Stimulated activated CD8-positive, alpha-beta memory T cell treated with anti-CD3 and anti-CD28 coated beads, Interleukin-2, amount 100 ng/mL, for 48 hours (primary cell): ENCODE data around the gene CCSER2.
"Not testable (repeated sequence)": the region's sequence is repeated elsewhere in the genome, so short reads cannot be mapped to it uniquely, and the experiment has no call there.

ENCODE experiments used
- DNase-seq, 2 donors: peaks; one replicate each; pipeline ENCODE4 v3.0.0-alpha.2; 2020; ENCODE audit warnings: low read depth in 2 of 2

The CCSER2 gene, protein sequence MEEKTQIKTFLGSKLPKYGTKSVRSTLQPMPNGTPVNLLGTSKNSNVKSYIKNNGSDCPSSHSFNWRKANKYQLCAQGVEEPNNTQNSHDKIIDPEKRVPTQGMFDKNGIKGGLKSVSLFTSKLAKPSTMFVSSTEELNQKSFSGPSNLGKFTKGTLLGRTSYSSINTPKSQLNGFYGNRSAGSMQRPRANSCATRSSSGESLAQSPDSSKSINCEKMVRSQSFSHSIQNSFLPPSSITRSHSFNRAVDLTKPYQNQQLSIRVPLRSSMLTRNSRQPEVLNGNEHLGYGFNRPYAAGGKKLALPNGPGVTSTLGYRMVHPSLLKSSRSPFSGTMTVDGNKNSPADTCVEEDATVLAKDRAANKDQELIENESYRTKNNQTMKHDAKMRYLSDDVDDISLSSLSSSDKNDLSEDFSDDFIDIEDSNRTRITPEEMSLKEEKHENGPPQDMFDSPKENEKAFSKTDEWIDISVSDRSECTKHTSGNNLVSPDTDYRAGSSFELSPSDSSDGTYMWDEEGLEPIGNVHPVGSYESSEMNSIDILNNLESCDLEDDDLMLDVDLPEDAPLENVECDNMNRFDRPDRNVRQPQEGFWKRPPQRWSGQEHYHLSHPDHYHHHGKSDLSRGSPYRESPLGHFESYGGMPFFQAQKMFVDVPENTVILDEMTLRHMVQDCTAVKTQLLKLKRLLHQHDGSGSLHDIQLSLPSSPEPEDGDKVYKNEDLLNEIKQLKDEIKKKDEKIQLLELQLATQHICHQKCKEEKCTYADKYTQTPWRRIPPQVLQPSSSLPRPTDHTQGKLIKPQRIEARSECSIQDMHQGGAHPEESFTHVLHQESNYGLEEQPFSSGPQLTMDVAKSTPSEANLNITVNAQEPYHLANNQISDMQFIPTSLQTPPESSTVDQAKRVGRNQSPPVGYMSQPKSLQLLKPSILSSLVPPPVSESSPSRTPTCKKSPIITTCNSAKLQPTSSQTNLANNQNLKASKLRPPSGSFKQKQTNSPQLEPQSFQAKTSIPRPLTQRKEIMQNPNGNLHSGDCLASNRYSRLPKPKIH

DNA sequence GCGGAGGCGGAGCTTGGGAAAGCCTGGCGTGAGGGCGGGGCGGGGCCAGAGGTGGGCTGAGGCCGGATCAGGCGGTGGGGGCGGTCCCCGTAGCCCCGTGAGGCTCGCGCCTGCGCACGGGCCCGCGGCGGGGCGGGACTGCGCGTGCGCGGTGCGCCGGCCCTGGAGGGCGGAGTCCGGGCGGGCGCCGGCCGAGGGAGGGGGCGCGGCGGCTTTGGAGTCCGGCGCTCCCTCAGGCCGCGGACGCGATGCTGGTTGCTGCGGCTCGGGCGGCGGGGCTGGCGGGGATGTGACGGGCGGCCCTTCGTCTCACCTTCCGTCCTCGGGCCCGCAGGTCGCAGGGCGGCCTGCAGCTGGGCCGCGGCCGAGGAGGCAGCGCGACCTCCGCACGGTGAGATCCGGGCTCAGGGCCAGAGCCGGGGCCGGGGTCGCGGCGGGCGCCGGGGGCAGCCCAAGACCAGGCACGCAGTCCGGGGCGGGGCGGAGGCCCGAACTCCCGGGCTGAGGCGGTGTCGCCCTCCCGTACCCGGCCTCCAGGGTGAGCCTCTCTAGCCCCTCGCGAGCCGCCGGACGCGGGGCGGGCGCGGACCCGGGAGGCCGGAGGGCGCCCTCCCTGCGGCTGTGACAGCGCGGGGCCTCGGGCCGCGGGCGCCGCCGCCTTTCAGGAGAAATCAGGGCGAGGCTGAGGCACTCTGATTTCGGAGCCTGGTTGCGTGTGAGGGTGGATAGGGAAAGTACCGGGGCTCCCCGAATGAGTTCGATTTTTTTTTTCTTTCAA, at the start of gene CCSER2:
Gene CCSER2 (plus strand): TSS at position 172 of the 778 bp plus-strand sequence. CDS start 42,464 bp downstream, outside the sequence.
- peak; percentile 98 to 99 for DNase-seq

DNA sequence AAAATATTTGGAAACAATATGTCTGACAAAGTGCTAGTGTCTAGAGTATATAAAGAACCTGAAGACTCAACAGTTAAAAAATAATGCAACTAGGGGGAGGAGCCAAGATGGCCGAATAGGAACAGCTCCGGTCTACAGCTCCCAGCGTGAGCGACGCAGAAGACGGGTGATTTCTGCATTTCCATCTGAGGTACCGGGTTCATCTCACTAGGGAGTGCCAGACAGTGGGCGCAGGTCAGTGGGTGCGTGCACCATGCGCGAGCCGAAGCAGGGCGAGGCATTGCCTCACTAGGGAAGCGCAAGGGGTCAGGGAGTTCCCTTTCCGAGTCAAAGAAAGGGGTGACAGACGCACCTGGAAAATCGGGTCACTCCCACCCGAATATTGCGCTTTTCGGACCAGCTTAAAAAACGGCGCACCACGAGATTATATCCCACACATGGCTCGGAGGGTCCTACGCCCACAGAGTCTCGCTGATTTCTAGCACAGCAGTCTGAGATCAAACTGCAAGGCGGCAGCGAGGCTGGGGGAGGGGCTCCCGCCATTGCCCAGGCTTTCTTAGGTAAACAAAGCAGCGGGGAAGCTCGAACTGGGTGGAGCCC, 48.4 kb upstream of the CCSER2 start:
- DNase-seq = not testable (repeated sequence)

DNA sequence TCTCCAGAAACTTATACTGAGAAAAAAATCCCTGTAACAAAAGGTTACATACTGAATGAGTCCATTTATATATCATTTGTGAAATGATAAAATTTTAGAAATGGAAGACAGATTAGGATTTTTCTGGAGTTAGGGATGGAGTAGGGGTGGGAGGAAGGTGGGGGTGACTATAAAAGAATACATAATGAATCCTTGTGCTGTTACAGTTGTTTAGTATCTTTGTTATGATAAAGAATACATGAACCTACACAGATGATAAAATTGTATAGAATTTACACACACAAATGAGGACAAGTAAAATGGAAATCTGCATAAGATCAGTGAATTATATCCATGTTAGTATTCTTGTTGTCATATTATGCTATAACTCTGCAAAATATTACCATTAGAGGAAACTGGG, 41.7 kb upstream of the CCSER2 start:
- DNase-seq = no peak

DNA sequence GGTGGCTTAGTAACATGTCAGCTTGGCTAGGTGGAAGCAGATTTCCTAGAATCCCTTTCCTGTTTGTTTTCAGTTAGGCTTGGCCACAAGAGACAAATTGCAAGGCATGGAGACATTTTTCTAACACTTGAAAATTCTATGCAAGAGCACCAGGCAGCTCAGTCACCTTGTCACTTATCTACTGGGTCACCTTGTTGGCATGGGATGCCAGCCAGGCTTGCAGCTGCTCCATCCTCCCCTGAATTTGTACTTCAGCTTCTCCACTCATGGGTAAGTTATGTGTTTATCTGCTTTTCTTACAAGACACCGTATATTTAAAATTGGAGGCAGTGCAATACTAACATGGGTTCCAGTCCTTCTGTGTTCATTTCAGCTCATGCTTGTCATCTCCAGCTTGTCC, 40.2 kb upstream of the CCSER2 start:
- no peak for DNase-seq

DNA sequence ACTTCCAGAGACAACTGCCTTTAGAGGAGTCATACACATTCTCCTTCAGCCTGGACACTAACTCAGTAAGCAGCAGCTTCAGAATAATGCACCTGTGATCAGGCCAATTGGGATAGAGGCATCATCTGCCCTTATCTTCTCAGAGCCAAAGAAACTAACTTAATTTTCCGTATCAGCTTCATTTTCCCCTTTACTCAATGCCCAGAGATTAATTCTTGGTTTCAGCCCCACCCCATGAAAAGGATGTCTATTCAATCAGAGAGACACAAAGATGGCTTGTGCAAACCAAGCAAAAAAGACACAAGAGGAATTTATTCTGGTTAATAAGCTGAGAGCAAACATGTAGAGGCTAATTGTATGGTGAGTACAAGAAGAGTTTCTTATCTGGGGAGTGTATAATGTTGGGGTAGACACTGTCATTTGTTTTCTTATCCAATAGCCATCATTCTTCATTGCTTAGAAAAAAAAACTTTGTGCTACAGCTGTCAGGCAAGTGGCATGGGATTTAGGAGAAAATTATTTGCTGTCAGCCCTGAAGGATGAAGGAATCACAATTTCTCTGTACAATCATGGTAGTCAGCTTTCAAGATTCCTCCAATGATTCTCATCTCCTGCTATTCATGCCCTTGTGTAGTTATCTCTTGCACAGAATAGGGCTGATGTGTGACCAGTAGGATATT, 38.7 kb upstream of the CCSER2 start:
- no peak for DNase-seq

DNA sequence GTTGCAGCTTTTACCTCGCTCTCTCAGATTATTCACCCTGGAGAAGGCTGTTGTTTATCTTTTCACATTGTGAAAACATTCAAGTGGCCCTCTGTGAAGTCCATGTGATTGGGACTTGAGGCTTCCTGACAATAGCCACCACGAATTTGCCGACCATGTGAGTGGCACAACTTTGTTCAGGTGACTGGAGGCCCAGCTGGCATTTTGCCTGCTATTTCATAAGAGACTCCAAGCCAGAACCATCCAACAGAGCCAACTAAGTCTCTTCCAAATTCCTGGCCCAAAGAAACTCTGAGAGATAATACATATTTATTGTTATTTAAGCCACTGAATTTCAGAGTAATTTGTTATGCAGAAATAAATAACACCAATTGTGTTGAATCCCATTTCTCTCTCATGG, 38.2 kb upstream of the CCSER2 start:
- DNase-seq = no peak

DNA sequence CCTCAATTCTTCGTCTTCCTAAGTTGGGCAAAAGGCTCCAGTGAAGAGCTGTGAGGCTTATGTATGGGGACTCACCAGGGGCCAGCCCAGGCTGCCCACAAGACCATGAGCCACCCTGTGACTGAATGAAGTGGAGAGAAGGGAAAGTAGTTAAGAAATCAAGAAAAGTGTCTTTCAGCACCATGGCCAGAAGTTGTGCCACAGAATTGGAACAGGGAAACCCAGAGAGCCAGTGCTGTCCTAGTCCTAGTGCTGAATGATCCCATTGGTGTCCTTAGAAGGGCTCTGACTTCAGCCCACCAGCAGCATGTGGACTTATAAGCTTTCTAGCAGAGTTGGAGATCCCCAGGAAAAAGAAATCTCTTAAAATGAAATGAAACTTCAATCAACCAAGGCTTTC, 37.0 kb upstream of the CCSER2 start:
- no peak for DNase-seq

DNA sequence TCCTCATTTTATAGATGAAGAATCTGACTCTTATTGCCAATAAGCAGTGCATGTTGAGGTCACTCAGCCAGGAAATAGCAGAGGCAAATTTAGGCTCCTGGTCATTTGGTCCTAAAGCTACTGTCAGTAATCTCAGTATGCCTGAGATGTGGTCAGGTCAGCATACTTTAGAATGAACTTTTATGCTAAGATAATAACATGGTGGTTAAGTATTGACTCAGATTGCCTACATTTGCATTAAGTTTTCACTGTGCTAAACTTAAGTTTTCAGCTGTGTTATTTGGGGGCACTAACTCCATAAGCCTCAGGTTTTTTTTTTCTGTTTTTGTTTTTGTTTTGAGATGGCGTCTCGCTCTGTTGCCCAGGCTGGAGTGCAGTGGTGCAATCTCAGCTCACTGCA, 35.9 kb upstream of the CCSER2 start:
- no peak for DNase-seq

DNA sequence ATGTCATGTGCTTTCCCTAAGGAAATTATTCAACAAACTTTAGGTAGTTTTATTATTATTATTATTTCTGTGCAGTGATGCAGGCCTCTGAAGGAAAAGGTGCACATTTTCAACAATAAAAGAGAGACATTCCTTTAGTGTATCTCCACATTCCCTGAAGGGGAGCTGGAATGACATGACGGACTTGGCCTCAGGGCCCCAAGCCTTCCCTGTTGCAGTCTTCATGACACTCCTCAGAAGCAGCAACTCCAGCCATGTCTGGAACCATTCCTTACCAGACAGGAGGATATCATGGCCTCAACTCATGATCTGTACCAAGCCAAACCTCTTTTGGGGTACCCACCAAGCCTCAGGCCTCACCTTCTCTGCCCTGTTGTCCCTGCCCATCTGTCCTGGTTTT, 35.2 kb upstream of the CCSER2 start:
- no peak for DNase-seq

DNA sequence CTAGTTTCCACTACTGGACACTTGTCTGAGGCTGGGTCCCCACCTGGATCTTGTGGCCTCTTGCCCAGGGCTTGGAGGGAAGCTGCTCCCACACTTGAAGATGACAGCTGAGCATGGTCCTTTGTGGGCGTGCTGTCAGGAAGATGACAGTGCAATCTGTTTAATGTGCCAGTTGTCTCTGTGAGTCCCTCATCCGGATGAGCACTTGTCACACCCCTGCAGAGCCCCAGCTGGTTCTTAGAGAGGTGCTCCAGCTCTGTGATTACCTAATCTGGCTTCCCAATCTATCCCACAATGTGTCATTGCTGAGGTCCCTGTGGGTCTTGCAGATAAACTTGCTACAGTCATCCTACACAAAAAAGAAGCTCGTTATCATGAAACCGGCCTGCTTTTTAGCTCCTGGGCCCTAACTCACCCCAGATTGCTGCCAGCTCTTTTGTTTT, 34.8 kb upstream of the CCSER2 start:
- peak in 1 of 2 donors; percentile 32 for DNase-seq

DNA sequence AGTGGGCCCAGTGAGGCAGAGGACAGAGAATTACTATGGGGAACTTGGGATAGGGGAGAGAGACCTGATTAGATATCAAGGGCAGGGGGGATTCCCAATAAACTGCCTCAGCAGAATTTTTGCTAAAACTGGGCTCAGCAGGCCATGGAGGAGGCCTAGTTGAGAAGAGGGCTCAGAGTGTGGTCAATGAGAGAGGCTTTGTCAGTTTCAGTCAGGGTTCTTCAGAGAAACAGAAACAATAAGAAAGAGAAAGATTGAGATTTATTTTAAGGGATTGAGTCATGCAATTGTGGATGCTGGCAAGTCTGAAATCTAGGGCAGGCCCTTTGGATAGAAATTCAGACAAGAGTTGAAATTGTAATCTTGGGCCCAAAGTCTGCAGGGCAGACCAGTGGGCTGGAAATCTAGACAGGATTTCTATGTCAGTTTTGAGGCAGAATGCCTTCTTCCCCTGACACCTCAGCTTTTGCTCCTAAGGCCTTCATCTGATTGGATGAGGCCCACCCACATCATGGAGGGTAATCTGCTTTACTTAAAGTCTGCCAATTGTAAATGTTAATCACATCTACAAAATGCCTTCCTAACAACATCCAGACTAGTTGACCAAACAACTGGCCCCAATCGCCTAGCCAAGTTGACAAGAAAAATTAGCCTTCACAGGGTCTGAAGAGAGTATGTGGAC, 33.5 kb upstream of the CCSER2 start:
- no peak for DNase-seq

DNA sequence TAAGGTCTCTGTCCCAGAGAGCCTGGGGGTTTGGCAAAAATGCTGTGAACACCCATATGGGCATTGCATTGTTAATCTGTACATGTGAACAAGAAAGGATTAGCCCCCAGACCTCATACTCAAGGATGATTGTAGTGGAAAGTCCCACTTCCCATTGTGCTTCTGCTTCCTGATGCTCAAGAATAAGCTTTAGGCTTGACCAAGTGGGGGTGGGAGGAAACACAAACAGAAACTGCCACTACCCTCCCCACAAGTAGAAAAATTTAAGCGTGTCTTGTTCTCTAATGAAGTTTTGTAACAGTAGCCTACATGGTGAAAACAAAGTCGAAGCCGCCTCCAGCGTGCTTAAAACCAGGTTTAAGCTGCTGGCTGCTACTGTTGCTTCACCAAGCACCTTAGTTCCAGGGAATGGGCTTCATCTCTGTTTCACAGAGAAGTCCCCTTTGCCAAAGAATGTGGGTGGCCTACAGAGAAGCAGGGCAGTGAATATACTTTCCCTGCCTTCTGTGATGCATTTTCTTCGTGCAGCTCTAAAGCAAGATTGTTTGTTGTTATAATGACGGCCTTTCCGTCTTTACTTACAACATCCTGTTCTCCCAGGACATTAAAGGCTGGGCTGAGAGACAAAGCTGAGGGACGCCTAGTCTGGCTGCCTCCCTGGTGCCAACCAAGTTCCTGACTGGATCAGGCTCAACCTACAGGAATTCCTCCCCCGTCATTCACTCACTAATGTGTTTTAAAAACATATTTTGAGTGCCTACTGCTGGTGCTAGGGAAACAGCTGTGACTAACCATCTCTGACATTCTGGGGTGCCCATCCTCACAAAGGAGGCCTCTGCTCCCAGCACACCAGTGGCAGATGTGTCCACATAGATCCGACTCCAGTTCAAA, 32.1 kb upstream of the CCSER2 start:
- no peak for DNase-seq

DNA sequence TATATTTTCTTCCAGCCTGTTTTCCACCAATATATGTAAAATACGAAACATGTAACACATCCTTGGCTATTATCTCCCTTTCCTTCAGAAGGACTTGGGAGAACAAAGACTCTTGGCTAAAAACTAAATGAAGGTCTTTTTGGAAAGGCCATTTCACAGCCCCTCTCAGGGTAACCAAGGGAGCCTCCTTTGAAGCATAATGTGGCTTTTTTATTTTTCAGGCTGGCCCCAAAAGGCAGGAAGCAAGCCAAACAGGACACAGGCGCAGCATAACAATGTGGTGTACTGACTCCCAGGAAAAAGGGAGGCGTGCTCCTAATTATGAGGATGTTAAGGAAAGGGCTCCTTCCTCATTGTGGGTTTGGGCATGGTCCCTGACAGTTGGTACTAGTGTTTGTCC, 30.3 kb upstream of the CCSER2 start:
- no peak for DNase-seq

DNA sequence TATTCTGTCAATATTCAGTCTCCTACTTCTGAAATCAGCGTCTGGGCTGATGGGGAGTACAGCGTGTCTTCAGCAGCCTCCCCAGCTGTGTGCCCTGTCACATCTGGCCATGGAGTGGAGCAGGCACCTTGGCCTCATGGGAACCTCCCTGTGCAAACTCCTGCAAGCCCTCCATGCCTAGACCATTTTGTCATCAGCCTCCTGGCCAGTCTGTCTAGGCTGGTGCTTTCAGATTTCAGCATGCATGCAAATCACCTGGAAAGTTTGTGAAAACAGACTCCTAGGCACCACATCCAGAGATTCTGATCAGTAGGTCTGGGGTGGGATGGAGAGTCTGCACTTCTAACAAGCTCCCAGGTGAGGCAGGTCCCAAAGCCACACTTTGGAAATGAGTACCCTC, 26.2 kb upstream of the CCSER2 start:
- DNase-seq = no peak

DNA sequence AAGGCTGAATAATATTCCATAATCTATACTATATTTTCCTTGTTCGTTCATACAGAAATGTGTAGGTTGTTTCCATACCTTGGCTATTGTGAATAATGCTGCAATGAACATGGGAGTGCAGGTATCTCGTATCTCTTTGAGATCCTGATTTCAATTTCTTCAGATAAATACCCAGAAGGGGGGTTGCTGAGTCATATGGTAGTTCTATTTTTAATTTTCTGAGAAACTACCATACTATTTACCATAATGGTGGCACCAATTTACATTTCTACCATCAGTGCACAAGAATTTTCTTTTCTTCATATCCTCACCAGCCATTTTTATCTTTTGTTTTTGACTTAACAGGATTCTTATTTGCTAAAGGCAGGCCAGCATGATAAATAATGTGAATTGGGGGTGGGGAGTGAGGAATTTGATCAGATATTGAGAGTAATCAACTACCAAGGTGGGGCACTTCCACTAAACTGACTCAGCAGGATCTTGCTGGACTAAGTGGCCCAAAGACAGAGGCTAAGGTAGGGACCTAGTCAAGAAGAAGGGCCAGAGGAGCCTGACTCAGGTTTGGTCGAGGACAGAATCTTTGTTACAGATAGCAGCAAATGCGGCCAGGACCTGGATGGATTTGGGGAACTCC, 21.5 kb upstream of the CCSER2 start:
- DNase-seq = no peak

DNA sequence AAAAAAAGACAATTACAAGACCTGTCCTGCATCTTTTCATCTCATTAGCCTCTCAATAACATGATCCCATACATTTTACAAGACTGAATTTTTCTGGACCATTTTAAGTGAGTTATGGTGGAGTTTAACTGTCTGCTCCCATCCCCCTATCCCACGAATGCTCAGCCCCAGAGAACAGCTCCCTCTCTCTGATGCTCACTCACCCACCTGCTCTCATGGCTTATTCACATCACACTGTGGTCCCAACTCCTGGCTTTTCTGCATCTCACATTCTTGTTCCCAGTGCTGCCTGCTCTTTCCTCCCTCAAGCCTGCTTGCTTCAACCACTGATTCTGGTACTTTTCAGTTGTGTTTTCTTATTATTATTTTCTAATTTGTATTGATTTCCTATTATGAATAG, 20.4 kb upstream of the CCSER2 start:
- DNase-seq = no peak

DNA sequence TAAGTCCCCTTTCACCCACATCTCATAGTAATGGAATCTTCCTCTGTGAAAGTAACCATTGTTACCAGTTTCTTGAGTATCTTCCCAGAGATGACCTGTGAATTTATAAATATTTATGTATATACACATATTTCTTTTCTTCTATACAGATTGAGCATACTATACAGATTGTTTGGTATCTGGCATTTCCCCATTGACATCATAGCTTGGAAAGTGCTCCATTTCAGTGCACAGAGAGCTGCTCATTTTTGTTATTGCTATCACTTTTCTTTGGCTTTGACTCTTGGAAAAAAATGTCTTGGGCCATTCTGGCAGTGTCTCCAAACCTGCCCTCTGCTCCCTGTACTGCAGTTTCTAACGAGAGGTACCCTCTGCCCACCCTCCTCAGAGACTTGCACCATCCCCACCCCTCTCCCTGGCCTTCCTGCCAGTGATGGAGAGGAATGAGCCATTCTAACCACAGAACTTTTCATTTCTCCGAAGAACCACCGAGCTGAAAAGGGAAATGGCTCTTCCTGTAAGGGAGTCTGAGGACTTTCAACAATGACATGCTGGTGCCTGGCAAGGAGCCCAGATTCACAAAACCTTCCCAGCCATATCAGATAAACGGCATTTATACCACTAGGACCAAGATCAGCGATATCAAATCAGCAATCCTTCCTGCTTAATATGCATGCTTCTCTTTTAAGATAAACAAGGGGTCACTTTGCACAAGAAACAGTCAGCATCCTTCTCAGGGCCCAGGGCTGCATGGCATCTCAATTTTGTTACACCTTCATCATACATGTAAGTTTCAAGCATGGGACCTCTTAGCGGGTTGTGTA, 19.7 kb upstream of the CCSER2 start:
- peak in 1 of 2 donors; percentile 35 for DNase-seq

DNA sequence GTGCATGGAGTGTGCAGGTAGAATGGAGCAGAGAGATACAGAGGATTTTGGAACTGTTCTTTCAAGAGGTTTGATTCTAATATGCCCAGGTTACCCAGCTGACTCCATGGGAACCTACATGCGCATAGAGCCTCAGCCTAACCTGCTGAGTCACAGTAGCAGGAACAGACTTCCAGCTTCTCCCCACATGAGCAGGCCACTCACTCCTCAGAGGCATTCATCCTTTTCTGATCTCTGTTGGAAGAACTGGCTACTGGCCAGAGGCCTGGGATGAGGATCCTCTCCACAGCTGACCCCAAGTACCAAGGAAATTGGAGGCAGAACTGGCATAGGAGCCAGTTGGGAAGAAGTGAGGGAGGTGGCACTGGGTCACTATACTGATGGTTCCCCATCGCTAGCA, 17.9 kb upstream of the CCSER2 start:
- no peak for DNase-seq
